ENCODE results near the gene GLMN. TPM values are rescaled to one million over a fixed set of nuclear protein-coding genes. Genes with fewer than 3 reads are reported as not detected.

The GLMN gene
- total RNA-seq, 1 experiment from 2014 or later: 23.6 TPM

GRCh38 chr1:92343061-92343460 lies 44.3 kb upstream of the GLMN start:
- no peak overlapping the region for H2BK120ac ChIP-seq (ENCODE audit: low read depth, low read length, poor library complexity, severe bottlenecking)
- H3K27ac ChIP-seq (ENCODE audit: insufficient read length, low read depth, low read length): no peak overlapping the region
- H3K23me2 ChIP-seq (ENCODE audit: insufficient read length, low read depth, low read length, poor library complexity, severe bottlenecking): no peaks in the 10 kb centered on the region
- no peaks in the 10 kb centered on the region for H3K9me3 Mint-ChIP-seq
- H3K79me2 ChIP-seq (ENCODE audit: insufficient read depth, low read length): no peaks in the 10 kb centered on the region
- H3K9ac ChIP-seq (ENCODE audit: extremely low read depth, insufficient read length, low read length): no peak overlapping the region
- WGBS (ENCODE audit: extremely low coverage, insufficient read length, low lambda C conversion rate): no CpG with 5 or more reads among the region's 3 CpGs
- no peak overlapping the region for H2AFZ ChIP-seq (ENCODE audit: low read length)
- no peak for TF ChIP-seq CTCF (conservative IDR thresholded peaks at IDR 0.05)
- no peak overlapping the region for H3K27ac Mint-ChIP-seq
- H4K8ac ChIP-seq (replicated peaks; ENCODE audit: insufficient read length, low read depth, low read length): no peak overlapping the region
- no peaks in the 10 kb centered on the region for H3K79me1 ChIP-seq (ENCODE audit: insufficient read depth, low read depth, low read length, poor library complexity, severe bottlenecking)
- no peak overlapping the region for H4K5ac ChIP-seq (ENCODE audit: insufficient read length, low read depth, low read length)
- no peak overlapping the region for H4K91ac ChIP-seq (ENCODE audit: insufficient read length, low read depth, low read length)
- no peaks in the 10 kb centered on the region for H3K4me1 ChIP-seq (ENCODE audit: insufficient read depth, low read length)
- no peak overlapping the region for H3K4ac ChIP-seq (ENCODE audit: low read depth, low read length)
- H3K18ac ChIP-seq (ENCODE audit: insufficient read length, low read depth, low read length): no peak overlapping the region
- no peak overlapping the region for H3T11ph ChIP-seq (ENCODE audit: low read length)
- no peaks in the 10 kb centered on the region for H4K20me1 ChIP-seq (ENCODE audit: control insufficient read depth, insufficient read depth, insufficient read length)
- H3K9me3 ChIP-seq (ENCODE audit: control insufficient read depth, low read depth, low read length): no peaks in the 10 kb centered on the region
- no peak overlapping the region for H3K4me2 ChIP-seq (ENCODE audit: insufficient read depth, insufficient read length, low read length)
- H2BK5ac ChIP-seq (ENCODE audit: insufficient read length, low read length): no peak overlapping the region
- H3K14ac ChIP-seq (ENCODE audit: insufficient read depth, low read length): no peak overlapping the region
- H3K4me1 Mint-ChIP-seq: no peaks in the 10 kb centered on the region
- H2AK5ac ChIP-seq (ENCODE audit: insufficient read length, low read length): no peak overlapping the region
- no peak overlapping the region for H3K56ac ChIP-seq (ENCODE audit: insufficient read length, low read depth, low read length)
- no peaks in the 10 kb centered on the region for H3K27me3 Mint-ChIP-seq (ENCODE audit: low read depth)
- peaks cover 0 to 24% (median 15%) of the 10 kb centered on the region in 3 experiments; a peak in 4 of 7 replicates for H3K36me3 Mint-ChIP-seq (ENCODE audit: insufficient read depth in 1 of 3, low read depth in 3 of 3)
- no peak overlapping the region for H3K4me3 Mint-ChIP-seq
- no peak overlapping the region for H2BK15ac ChIP-seq (ENCODE audit: low read depth, low read length)
- no peak overlapping the region for H2BK12ac ChIP-seq (ENCODE audit: insufficient read length, low read depth, low read length)
- no peak overlapping the region for H3K23ac ChIP-seq (ENCODE audit: insufficient read length, low read depth, low read length)
- DNase-seq: no peak
- no peak overlapping the region for H2BK20ac ChIP-seq (ENCODE audit: low read depth, low read length, poor library complexity, severe bottlenecking)
- no peaks in the 10 kb centered on the region for H3K27me3 ChIP-seq (ENCODE audit: insufficient read depth, low read length)
